HG02885 (cell line): ENCODE results near the gene CPVL.

ENCODE experiments used
- ATAC-seq: cut with Tn5 transposase; IDR thresholded peaks from one replicate; pipeline ENCODE4 v1.9.1; 2021; ENCODE audit warnings: mild to moderate bottlenecking; ENCODE audit not compliant: unreplicated experiment, poor library complexity

Gene CPVL

DNA sequence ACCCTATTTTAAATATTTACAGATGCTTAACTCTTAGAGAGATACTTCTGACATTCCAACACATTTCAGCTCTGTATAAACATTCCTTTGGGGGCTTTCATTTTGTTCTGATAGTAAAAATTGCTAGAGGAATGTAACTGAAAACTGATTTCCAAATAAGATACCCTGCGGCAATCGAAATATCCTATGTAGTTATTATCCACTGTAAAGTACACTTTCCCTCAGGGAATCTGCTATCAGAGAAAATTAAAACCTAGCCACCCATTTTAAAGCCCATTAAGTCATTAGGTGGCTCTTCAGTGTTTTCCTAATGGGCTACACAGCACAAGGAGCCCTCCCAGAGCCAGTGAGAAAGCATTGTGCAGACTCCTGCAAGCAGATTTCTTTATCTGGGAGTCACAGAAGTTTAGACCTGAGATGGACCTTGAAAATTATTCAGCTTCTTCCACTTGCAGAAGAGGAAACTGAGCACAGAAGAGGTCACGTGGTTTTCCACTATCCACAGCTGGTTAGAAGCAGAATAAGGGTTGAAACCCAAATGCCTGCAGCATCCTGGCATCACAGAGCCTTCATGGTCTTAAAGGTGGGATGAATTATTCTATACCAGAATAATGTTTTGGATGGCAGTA, 12.6 kb upstream of the CPVL start:
- ATAC-seq: no peak

DNA sequence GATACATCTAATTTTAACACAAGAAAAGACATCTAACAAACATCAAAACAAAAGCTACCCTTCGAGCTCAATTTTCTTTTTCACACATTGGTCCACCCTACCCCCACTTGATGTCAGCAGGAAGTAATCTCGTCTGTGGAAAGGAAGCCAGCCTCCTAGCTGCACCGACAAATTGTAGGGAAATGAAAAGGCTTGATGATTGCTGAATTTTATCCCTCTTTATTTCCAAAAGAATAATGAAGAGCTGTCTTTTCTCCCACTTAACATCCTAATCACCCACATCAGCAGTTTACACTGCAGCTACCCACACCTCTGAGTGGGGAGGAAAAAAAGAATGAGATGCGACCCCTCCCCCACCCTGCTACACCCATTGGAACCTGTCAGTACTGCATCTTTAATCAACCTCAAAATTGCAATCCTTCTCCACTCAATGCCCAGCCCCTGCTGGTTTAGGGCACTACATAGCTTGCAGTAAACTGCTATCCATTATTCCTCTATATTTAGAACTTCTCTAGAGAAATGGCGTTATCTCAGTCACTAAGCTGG, 10.6 kb upstream of the CPVL start:
- no peak for ATAC-seq

- ATAC-seq: no peak
Measured at GRCh38 chr7:29154076-29154475, 7.7 kb upstream of the CPVL start.

DNA sequence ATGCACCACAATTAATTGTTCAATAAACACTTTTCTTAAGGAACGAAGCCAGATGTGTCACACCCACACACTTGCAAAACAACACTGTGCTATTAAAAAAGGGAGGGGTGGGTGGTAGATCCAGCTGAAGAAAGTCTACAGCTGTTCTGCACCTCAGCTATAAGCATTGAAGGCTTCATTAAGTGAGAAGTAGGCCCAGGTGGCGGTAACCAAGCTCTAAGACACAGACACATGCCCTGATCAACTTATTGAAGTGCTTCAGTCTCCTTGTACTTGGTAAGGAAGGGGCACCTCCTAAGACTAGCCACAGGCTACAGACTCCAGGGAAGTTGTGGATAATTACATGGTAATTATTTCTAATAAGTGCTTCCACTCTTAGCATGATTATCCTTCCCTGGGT, 4.5 kb upstream of the CPVL start:
- ATAC-seq: no peak

GRCh38 chr7:29149036-29149435, 2.7 kb upstream of the CPVL start:
- no peak for ATAC-seq

- ATAC-seq: no peak
Measured at GRCh38 chr7:29147821-29148220, 1.5 kb upstream of the CPVL start.

- ATAC-seq: no peak
Measured at GRCh38 chr7:29146888-29147609, 712 bp upstream of the CPVL start.

DNA sequence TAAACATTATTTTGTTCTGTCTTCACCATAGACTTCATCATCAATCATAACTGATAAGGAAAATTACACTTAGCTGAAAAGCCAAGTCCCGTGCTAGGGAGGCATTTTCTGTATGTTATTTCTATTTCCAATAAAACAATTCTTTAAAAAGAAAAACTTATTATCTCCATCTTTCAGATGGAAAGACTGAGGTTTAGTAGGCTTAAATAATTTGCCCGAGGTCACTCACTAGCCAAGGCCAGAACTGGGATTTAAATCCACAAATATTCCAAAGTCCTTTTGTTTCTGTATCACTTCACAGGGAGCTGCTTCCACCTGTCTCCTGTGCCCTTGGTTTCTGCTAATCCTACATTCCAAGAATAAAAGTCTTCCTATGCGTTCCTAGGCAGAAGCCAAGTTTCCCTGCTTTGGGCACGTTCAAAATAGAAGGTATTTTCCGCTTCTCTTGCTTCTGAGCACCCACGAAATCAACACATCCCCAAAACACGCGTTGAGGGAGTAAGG, 732 bp downstream of the CPVL start:
- no peak for ATAC-seq

DNA sequence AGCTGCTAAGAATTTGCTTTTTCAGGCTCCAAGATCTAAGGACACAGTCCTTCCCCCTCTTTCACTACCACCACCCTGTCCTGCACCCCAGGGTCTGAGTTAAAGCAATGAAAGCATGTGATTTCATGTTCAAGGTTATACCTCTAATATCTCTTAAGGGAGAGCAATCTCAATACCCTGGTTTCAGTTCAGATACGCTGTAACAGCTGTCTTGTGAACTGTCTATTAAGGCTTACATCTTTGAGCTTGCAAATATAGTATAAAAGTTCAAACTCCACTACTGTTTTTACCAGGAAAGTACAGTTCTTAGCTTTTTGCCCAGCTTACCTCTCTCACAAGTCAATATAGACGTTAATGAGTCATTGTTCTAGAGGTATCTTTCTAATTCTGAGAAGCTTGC, 2.6 kb downstream of the CPVL start:
- ATAC-seq: no peak

DNA sequence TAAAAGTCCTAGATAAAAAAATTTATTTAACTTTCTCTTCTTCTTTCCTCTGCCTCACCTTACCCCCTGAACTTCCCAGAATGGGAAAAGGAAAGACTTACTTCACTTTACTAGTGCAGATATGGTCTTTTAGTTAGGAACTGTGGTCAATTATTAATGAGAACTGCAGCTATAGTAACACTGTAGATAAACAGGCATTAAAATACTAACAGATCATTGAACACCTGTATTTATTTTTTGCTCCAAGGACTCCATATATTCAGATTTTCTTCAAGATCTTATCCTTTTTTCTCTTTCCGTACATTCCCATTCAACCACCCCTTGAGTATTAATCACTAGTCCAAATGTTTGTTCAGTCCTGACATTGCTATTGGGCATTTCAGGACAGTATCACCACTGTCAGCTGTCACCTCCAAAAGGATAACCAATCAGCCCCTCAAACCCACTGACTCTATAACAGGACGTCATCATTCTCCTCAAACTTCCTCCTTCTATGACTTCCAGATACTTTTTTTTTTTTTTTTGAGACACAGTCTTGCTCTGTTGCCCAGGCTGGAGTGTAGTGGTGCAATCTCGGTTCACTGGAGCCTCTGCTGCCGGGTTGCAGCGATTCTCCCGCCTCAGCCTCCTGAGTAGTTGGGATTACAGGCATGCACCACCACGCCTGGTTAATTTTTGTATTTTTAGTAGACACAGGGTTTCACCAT, 4.2 kb downstream of the CPVL start:
- ATAC-seq: no peak

DNA sequence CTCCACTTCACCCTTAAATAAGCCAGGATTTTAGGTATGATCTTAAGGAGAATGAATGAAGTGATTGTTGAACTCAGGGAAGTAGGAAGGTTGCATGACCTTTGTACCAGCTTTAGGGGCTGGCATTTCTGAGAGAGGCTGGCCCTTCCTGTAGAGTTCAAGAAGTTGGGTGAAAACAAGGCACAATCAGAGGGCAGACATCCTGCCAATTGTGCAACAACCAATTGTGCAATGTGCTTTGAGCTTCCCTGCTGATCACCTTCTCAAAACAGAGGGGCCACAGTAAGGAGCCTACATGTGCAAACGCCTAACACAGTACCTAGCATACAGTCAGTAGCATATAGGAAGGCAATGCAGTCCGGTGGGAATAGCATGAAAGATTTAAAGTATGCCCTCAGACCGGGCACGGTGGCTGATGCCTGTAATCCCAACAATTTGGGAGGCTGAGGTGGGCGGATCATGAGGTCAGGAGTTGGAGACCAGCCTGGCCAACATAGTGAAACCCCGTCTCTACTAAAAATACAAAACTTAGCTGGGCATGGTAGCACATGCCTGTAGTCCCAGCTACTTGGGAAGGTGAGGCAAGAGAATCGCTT, 5.4 kb downstream of the CPVL start:
- ATAC-seq: no peak

GRCh38 chr7:29139796-29140195, 6.5 kb downstream of the CPVL start:
- ATAC-seq: no peak

DNA sequence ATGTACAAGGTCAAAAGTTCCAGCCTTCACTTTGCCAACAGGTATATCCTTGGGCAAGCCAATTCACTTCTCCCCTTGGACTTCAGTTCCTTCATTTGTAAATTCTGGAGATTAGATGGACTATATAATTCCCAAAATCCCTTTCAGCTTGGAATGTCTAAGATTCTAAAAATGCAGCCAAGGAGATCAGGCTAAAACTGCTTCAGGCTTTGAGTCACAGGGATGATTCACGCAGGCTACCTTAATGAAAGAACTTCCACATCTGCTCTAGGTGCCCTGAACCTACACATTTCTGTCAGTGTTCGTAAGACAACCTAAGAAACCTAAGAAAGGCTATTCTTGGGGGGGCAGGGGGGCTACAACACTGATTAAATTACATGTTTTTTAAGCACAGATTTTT, 7.1 kb downstream of the CPVL start:
- no peak for ATAC-seq

DNA sequence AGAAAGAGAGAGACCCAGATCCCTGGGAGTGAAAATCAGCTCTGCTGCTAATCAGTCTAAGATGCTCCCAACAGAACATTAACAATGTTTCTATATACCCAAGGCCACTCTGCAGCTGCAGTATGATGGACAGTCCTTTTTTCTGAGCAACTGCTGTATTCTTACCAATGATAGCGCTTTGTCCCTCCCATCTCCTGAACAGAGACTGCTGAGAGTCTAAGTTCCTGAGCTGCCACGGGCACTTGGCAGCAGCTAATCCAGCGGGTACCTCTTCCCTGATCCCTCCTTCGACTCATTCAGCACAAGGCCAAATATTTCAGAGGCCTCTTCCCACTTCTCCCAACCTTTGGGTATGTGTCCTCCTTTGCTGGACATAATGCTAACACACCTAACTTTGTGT, 7.7 kb downstream of the CPVL start:
- no peak for ATAC-seq

DNA sequence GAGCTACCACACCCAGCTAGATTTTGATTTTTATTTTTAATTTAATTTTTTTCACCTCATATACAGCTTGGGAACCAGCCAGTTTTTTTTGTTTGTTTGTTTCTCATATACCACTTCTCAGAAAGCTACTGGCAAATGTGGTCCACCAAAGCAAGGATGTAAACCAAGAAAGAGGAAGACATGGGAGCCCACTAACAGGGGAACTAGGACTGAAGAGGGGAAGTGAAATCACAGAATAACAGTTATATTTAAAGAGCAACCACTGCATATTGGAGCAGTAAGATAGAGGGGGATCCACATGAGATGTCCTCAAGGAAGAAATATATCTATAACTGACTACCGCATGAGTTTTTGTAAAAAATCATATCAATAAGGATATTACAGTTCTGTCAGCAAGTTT, 10.5 kb downstream of the CPVL start:
- ATAC-seq: no peak

DNA sequence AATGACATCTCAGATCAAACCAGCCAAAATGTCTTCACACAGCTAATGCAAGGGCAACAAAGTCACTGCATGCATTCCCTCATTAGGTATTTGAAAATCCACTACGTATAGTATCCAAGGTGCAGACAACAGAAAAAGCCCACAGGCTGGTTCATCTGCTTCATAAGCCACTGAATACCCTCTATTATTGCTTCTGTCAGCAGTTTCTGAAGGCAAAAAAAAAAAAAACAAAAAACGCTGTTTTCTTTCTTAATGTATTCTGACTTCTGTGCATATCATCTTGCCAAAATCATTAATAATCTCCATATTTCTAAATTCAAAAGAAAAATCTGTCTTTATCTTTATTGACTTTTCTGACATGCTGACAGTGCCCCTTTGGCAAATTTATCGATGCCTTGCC, 13.4 kb downstream of the CPVL start:
- no peak for ATAC-seq

DNA sequence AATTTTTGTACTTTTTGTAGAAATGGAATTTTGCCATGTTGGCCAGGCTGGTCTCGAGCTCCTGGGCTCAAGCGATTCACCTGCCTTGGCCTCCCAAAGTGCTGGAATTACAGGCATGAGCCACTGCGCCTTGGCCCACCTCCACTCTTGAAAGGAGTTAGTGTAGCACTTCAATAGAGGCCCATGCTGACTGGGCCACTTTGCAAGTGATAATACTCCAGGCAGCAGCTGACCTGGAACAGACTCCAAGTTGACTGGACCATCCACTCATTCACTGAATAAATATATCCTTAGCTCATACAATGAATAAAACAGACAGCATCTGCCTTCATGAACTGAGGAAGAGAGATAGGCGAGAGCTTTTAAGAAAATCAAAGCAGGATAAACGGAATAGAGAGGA, 14.7 kb downstream of the CPVL start:
- ATAC-seq: no peak

- no peak for ATAC-seq
Measured at GRCh38 chr7:29130096-29130495, 16.2 kb downstream of the CPVL start.

DNA sequence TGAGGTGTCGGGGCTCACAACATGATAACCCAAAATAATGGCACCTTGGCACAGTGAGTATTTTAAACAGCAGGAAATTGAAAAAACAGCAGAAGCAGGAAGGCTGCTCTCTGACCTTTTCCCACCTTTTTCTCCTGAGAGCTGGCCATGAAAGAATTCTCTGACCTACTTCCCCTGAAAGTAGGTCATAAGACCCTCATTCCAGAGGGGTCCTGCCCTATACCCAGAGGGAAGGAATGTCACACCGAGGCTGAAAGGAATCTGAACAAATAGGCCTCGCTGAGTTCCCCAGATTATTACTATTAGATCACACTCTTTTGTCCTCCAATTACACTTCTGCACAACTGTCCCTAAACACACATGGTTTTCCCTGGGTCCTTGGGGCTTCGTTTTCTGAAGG, 18.8 kb downstream of the CPVL start:
- ATAC-seq: no peak

GRCh38 chr7:29126804-29127203, 19.5 kb downstream of the CPVL start:
- ATAC-seq: no peak

DNA sequence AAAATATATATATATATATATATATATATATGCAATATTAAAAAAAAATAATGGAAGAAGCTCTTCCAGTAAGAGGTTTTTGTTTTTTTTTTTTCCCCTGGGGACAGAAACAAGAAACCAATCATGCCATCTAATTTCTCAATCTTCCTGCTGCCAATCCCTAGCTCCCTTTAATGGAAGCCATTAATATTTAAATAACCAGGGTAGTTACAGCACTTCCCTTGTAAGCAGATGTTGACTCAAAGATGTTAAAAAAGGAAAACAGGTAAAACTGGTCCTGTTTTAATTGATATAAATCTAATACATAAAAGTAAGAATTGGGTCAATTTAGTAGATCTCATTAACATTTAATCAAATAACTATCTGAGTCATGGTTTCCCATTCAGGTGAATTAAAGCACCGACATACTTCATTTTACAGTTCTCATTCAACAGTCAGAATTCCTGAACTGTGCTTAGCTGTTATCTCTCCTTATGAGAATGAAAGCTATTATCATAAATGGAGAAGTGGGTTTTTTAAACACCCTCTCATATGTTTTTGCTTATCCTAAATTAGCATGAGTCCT, 22.6 kb downstream of the CPVL start:
- ATAC-seq: no peak
